OCI-LY3 (cell line): ENCODE data around the gene BCAT1.
A peak's percentile ranks its signal among the peaks of the same experiment; 100 is the strongest.

ENCODE experiments used
- H2AFZ ChIP-seq: fragments of 200-600, 300-600 bp; shearing (Covaris generic); 2 replicates; pipeline ENCODE4 v1.6.0; 2014; ENCODE audit warnings: antibody characterized with exemption, low read depth, low read length
- H3K27ac ChIP-seq: fragments of 200-600, 300-600 bp; sonication (generic); 2 replicates; pipeline ENCODE4 v1.5.1; 2014; ENCODE audit warnings: mild to moderate bottlenecking, low read length, moderate library complexity, mixed read lengths
- H3K27me3 ChIP-seq: fragments of 200-600, 300-600 bp; sonication (generic); 2 replicates; pipeline ENCODE4 v1.6.1; 2014; ENCODE audit warnings: low read depth, low read length, mixed read lengths
- H3K36me3 ChIP-seq: fragments of 200-600, 300-600 bp; sonication (generic); replicated peaks from 2 replicates; pipeline ENCODE3; 2014; ENCODE audit warnings: low read depth, low read length, mixed read lengths
- H3K4me1 ChIP-seq: fragments of 300-600, 200-600 bp; sonication (generic); 2 replicates; pipeline ENCODE4 v1.6.1; 2014; ENCODE audit warnings: low read length, mixed read lengths
- H3K4me2 ChIP-seq: fragments of 200-600, 300-600 bp; sonication (generic); 2 replicates; pipeline ENCODE4 v1.6.1; 2014; ENCODE audit warnings: low read length, mixed read lengths
- H3K4me3 ChIP-seq: fragments of 300-600, 200-600 bp; sonication (generic); 2 replicates; pipeline ENCODE4 v1.5.1; 2014; ENCODE audit warnings: antibody characterized with exemption, mild to moderate bottlenecking, low read length, moderate library complexity
- H3K79me2 ChIP-seq: fragments of 300-600, 200-600 bp; shearing (Covaris generic); 2 replicates; pipeline ENCODE4 v1.6.1; 2014; ENCODE audit warnings: mild to moderate bottlenecking, low read length, mixed read lengths
- H3K9ac ChIP-seq: fragments of 300-600, 200-600 bp; shearing (Covaris generic); 2 replicates; pipeline ENCODE4 v1.6.0; 2014; ENCODE audit warnings: mild to moderate bottlenecking, low read length, moderate library complexity
- H3K9me3 ChIP-seq: fragments of 200-600, 300-600 bp; shearing (Covaris generic); 2 replicates; pipeline ENCODE4 v1.6.1; 2014; ENCODE audit warnings: low read length, mixed read lengths; ENCODE audit not compliant: insufficient read depth
- H4K20me1 ChIP-seq: fragments of 200-600, 300-600 bp; sonication (generic); 2 replicates; pipeline ENCODE4 v1.6.1; 2016; ENCODE audit warnings: low read length, mixed read lengths; ENCODE audit not compliant: insufficient read depth
- CTCF ChIP-seq: fragments of 200-600, 300-600 bp; sonication (generic); IDR thresholded peaks from 2 replicates; pipeline ENCODE4 v1.5.1; 2014; ENCODE audit warnings: antibody characterized with exemption, low read length, low read depth
- EZH2phosphoT487 ChIP-seq: fragments of 200-600 bp; shearing (Covaris generic); IDR thresholded peaks from 2 replicates; pipeline ENCODE4 v1.6.1; 2018; ENCODE audit warnings: antibody characterized with exemption, mixed run types, low read depth

Gene BCAT1, protein sequence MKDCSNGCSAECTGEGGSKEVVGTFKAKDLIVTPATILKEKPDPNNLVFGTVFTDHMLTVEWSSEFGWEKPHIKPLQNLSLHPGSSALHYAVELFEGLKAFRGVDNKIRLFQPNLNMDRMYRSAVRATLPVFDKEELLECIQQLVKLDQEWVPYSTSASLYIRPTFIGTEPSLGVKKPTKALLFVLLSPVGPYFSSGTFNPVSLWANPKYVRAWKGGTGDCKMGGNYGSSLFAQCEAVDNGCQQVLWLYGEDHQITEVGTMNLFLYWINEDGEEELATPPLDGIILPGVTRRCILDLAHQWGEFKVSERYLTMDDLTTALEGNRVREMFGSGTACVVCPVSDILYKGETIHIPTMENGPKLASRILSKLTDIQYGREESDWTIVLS

GRCh38 chr12:24948757-24949722 is at the start of gene BCAT1:
Gene BCAT1 (minus strand): TSS chr12:24949101. CDS start chr12:24948932, 169 bp downstream.
- Histone ChIP-seq H3K79me2 (peaks cover 65% of the 10 kb centered on the region), H4K20me1 (peaks cover 11% of the 10 kb centered on the region; the same call in 1 of the 2 replicates), H3K9ac (peak within 1 kb of the TSS; percentile 95), H3K4me2 (peak within 1 kb of the TSS; percentile 81), H2AFZ (peak within 1 kb of the TSS; percentile 67), H3K9me3 (no peaks in the 10 kb centered on the region), H3K27me3 (no peaks in the 10 kb centered on the region), H3K27ac (peak within 1 kb of the TSS; percentile 87), H3K4me1 (peaks cover 76% of the 10 kb centered on the region), H3K36me3 (peaks cover 33% of the 10 kb centered on the region), H3K4me3 (peak within 1 kb of the TSS; percentile 83)
- TF ChIP-seq CTCF (no peak), EZH2phosphoT487 (no peak)

- Histone ChIP-seq H4K20me1 (no peaks in the 10 kb centered on the region), H2AFZ (no peak overlapping the region), H3K4me1 (peaks cover 69% of the 10 kb centered on the region), H3K9me3 (no peaks in the 10 kb centered on the region), H3K27me3 (no peaks in the 10 kb centered on the region), H3K4me2 (peak overlapping the region; percentile 95), H3K36me3 (no peaks in the 10 kb centered on the region), H3K79me2 (no peaks in the 10 kb centered on the region), H3K27ac (peak overlapping the region; percentile 82), H3K9ac (peak overlapping the region; percentile 55), H3K4me3 (peak overlapping the region; percentile 76)
- TF ChIP-seq CTCF (no peak), EZH2phosphoT487 (no peak)
These were observed 49.2 kb upstream of the BCAT1 start for GRCh38 chr12:24997970-24998582.

DNA sequence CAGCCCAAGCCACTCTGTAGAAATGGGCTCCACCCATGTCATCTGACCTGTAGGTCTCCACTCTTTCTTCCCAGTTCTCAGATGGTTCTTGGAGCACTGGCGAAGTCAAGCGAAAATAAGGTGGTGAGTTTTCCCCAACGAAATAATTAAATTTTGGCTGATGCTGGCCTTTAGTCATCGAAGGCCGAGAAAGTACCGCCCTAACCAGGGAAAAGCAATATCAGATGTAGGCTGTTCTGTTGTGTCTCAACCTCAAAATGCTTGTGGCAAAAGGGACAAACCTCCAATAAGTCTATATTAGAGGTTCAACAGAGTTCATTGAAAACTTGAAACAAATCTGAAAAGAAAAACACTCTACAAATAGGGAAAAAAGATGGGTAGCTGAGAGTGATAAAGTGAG is 48.6 kb upstream of the BCAT1 start:
- no peaks in the 10 kb centered on the region for H4K20me1 ChIP-seq
- peak overlapping the region; percentile 95 for H3K4me2 ChIP-seq
- peak overlapping the region; percentile 82 for H3K27ac ChIP-seq
- no peaks in the 10 kb centered on the region for H3K79me2 ChIP-seq
- H3K36me3 ChIP-seq = no peaks in the 10 kb centered on the region
- no peaks in the 10 kb centered on the region for H3K9me3 ChIP-seq
- H3K27me3 ChIP-seq = no peaks in the 10 kb centered on the region
- H3K4me1 ChIP-seq = peaks cover 69% of the 10 kb centered on the region
- H3K9ac ChIP-seq = peak overlapping the region; percentile 55
- TF ChIP-seq CTCF = no peak
- no peak for TF ChIP-seq EZH2phosphoT487
- peak overlapping the region; percentile 3; the same call in 1 of the 2 replicates for H2AFZ ChIP-seq
- H3K4me3 ChIP-seq = peak overlapping the region; percentile 76
